GM18505 (cell line): ENCODE measurements around the gene AMER2.

Source experiments
- ATAC-seq: cut with Tn5 transposase; IDR thresholded peaks from one replicate; pipeline ENCODE4 v1.9.1; 2021; ENCODE audit not compliant: unreplicated experiment
- POLR2A ChIP-seq: IDR thresholded peaks from 4 replicates; pipeline ENCODE4 v1.6.1; 2011; ENCODE audit warnings: borderline replicate concordance; ENCODE audit not compliant: insufficient read depth, insufficient read length; ENCODE audit errors: extremely low read depth

Gene AMER2

GRCh38 chr13:25171517-25172302 is at the start of gene AMER2:
TSS of gene AMER2 (minus strand) at chr13:25172288. CDS start at chr13:25171619, 669 bp downstream.
- no peak for TF ChIP-seq POLR2A
- no peak for ATAC-seq

DNA sequence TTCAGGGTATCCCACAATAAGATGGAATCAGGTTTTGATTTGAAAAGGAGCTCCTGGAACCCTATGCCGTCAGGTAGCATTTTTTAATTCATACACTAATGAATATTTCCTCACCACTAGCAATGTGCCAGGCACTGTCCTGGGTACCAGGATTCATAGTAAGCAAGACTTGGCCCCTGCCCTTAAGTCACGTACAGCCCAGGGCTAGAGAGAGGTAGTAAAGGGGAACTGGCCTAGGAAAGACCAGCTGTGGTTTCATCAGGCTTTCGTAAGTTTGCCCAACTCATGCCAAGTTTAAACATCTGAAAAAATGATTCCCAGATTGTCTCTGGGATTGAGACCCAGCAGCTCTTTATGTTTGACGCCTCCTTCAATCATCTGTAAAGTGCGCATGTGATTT is 45.9 kb upstream of the AMER2 start:
- no peak for TF ChIP-seq POLR2A
- ATAC-seq: no peak

DNA sequence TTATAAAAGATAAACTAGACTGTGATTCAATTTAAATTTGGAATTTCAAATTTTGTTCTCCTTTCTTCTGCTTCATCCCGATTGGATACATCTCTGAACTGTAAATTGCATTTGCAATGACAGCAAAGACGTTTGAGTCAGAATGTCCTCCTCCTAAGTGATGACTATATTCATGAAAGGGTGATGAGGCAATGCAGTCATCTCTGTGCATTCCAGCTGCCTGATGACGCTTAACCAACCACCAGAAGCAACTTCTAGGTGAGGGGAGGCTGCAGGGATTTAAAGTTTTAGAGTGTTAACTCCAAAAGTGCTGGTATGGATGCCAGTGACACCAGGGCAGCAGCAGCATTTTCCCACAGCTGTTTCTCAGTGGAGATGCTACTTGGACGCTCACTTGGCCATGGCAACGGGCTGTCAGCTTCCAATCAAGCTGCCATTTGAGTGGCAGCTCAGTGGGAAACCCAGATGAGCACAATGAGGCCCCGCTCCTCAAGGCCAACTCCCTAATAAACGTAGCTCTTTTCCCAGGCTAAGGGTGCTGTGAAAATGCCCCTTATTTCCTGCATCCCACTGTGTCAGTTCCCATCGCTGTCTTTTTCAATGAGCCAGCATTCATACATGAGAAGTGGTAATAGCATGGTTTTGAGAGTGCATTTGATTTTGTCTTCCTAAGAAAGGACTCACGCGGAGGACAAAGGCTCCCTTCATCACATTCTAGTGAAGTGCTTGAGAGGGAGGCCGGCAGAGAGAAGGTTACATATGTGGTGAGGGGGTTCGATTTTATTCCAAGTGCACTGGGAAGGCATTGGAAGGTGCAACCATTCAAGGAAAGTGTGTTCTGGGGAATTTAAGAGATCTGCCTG is 45.2 kb upstream of the AMER2 start:
- no peak for TF ChIP-seq POLR2A
- ATAC-seq: no peak

- no peak for ATAC-seq
- no peak for TF ChIP-seq POLR2A
Observed at GRCh38 chr13:25215253-25215575, 43.1 kb upstream of the AMER2 start.

DNA sequence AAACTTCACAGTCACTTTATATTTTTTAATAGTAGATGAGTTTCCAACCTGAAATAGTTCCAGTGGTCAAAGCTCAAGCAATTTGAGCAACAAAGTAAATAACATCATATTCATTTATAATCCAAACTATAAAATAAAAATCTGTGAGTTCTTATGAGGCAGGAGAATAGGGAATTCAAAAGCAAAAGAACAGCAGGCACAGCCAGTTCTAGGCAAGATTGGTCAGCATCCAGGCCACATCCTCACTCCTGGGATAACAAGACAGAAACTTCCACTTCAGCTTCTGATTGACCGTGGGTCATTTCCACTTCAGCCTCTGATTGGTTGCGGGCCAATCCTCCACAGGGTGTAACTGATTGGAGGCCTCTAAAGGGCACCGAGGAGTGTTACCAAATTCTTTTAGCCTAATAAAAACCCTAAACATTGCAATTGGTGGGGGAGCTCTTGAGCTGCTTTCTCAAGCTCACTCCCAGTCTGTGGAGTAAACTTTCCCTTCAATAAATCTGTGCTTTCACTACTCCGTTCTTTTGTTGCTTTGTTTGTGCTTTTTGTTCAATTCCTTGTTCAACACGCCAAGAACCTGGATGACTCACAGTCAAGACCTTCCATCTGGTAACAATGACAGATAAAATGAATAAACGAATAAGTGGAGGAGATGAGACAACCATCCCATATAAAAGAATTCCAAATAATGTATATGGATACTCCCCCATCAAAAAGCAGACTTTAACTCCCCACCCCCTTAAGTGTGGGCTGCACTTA is 42.6 kb upstream of the AMER2 start:
- no peak for ATAC-seq

GRCh38 chr13:25213715-25214114 is 41.6 kb upstream of the AMER2 start:
- TF ChIP-seq POLR2A: no peak
- ATAC-seq: no peak

More for the DNA sequence above, 42.6 kb upstream of the AMER2 start:
- no peak for TF ChIP-seq POLR2A

GRCh38 chr13:25210842-25211569 is 38.9 kb upstream of the AMER2 start:
- no peak for TF ChIP-seq POLR2A
- no peak for ATAC-seq

GRCh38 chr13:25207291-25207810 is 35.3 kb upstream of the AMER2 start:
- TF ChIP-seq POLR2A: no peak
- no peak for ATAC-seq

DNA sequence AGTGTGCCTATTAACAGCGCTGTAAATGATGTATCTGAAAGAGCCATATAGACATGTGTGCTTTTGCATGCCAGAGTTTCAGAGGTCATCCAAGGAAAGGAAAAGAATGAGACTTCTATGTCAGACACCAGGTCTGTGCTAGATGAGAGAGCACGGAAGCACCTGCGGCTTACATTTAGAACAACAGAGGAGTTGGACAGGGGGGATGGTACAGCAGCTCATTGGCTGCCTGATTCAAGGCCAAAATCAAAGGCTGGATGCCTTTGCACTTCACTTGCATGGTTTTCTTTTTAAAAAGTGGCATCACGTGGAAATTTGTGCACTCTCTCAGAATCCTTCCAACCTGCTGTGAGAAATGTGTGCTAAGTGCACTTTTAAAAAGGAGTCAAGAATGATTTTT is 32.8 kb upstream of the AMER2 start:
- TF ChIP-seq POLR2A: no peak
- no peak for ATAC-seq

- ATAC-seq: no peak
Observed at GRCh38 chr13:25203127-25203740, 31.1 kb upstream of the AMER2 start.

GRCh38 chr13:25200783-25201182 is 28.7 kb upstream of the AMER2 start:
- no peak for TF ChIP-seq POLR2A
- ATAC-seq: no peak

More at GRCh38 chr13:25203127-25203740, 31.1 kb upstream of the AMER2 start:
- TF ChIP-seq POLR2A: no peak

DNA sequence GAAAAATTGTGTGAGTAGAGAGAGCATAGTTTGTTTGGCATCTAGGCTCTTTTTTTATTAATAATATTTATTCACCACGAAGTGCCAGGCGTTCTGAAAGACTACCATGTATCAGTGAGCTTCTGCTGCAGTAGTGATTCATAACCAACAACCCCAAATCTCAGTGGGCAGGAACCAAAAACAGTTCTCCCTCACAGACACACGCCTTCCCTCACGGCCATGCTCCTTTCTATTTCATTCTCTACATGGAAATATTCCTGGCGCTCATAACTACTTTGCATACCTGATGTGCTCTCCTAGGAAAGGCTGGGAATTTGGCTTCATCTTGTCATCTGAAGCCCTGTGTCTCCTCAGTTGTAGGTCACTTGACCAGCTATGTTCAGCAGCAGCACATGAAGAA is 26.6 kb upstream of the AMER2 start:
- ATAC-seq: no peak
- TF ChIP-seq POLR2A: no peak
